ENCODE measurements around the gene KLHDC4.

DNA sequence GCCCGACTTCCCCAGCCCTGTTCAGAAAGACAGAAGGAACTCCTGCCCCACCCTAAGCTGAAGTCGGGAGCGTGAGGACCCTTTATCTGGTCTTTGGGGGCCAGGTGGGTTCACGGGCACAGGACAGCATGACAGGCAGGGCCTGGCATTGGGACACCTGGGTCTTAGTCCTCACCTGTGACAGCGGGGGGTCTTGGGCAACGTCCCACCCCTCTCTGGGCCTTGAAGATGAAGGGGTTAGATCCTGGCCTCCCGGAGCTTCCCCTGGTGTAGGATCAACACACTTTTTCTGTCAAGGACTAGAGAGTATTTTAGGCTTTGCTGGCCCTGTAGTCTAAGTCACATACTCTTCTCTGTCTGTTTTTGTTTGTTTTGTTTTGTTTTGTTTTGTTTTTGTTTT lies 98.3 kb downstream of the KLHDC4 start:
- TF ChIP-seq POLR2A (IDR thresholded peaks at IDR 0.05; ENCODE audit: low read length): no peak
- no peak for TF ChIP-seq GATA1 (IDR thresholded peaks at IDR 0.05; ENCODE audit: low read depth, low read length)

Data from erythroblast (primary cell).